ENCODE data around the gene LHFPL2.

Gene LHFPL2

DNA sequence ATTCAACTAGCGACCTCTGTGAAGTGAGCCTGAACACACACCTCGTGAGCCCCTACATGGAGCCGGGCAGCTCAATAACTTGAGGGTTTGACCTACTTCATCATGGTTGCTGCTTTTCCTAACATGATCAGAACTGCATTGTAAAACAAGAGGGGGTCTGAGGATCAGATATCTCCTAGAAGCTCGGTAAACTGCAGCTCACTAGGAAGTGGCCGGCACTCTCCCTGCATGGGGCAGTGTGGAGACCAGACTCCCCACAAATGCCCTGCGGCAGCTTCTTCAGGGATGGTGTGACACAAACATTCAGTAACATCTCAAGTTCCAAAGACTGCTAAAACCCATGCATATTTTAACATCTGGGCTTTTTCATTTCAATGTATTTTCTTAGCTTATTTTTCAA is 18.5 kb downstream of the LHFPL2 start:
- TF ChIP-seq SIN3A (IDR thresholded peaks at IDR 0.05; ENCODE audit: borderline replicate concordance, insufficient read depth, low read length) (no peak), TAF1 (IDR thresholded peaks at IDR 0.05; ENCODE audit: borderline replicate concordance, insufficient read depth, low read length) (no peak), FOXP2 (optimal IDR thresholded peaks at IDR 0.05; ENCODE audit: borderline replicate concordance, extremely low read depth, extremely low read length, insufficient read depth) (no peak), POLR2AphosphoS5 (IDR thresholded peaks at IDR 0.05; ENCODE audit: low read depth, low read length) (no peak)
- TF ChIP-seq, protein P1, sequence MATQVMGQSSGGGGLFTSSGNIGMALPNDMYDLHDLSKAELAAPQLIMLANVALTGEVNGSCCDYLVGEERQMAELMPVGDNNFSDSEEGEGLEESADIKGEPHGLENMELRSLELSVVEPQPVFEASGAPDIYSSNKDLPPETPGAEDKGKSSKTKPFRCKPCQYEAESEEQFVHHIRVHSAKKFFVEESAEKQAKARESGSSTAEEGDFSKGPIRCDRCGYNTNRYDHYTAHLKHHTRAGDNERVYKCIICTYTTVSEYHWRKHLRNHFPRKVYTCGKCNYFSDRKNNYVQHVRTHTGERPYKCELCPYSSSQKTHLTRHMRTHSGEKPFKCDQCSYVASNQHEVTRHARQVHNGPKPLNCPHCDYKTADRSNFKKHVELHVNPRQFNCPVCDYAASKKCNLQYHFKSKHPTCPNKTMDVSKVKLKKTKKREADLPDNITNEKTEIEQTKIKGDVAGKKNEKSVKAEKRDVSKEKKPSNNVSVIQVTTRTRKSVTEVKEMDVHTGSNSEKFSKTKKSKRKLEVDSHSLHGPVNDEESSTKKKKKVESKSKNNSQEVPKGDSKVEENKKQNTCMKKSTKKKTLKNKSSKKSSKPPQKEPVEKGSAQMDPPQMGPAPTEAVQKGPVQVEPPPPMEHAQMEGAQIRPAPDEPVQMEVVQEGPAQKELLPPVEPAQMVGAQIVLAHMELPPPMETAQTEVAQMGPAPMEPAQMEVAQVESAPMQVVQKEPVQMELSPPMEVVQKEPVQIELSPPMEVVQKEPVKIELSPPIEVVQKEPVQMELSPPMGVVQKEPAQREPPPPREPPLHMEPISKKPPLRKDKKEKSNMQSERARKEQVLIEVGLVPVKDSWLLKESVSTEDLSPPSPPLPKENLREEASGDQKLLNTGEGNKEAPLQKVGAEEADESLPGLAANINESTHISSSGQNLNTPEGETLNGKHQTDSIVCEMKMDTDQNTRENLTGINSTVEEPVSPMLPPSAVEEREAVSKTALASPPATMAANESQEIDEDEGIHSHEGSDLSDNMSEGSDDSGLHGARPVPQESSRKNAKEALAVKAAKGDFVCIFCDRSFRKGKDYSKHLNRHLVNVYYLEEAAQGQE (IDR thresholded peaks at IDR 0.05; ENCODE audit: insufficient read depth in 1 of 2, low read depth in 2 of 2, low read length in 2 of 2), result no peak

DNA sequence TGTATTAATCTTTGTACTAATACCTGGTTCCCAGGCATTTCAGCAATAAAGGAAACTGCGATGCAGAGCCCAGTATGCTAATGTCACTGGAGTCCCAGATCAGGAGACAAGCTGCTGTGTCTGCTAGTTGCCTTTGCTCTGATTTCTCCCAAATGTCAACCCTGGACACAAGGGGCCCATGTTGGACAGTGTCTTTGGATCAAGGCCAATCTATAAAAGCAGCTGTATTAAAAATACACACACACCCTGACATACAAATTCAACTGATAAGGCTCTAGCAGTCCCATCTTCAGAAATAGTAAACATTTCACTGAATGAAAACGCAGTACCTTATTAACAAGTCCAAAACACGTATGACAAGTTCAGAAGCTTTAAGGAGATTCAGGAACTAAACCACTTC is 18.9 kb downstream of the LHFPL2 start:
- no peak for TF ChIP-seq TAF1 (IDR thresholded peaks at IDR 0.05; ENCODE audit: borderline replicate concordance, insufficient read depth, low read length)
- TF ChIP-seq POLR2AphosphoS5 (IDR thresholded peaks at IDR 0.05; ENCODE audit: low read depth, low read length), result no peak
- no peak for TF ChIP-seq FOXP2 (optimal IDR thresholded peaks at IDR 0.05; ENCODE audit: borderline replicate concordance, extremely low read depth, extremely low read length, insufficient read depth)
- no peak for TF ChIP-seq SIN3A (IDR thresholded peaks at IDR 0.05; ENCODE audit: borderline replicate concordance, insufficient read depth, low read length)
- TF ChIP-seq, protein P1 (IDR thresholded peaks at IDR 0.05; ENCODE audit: insufficient read depth in 1 of 2, low read depth in 2 of 2, low read length in 2 of 2), result no peak

DNA sequence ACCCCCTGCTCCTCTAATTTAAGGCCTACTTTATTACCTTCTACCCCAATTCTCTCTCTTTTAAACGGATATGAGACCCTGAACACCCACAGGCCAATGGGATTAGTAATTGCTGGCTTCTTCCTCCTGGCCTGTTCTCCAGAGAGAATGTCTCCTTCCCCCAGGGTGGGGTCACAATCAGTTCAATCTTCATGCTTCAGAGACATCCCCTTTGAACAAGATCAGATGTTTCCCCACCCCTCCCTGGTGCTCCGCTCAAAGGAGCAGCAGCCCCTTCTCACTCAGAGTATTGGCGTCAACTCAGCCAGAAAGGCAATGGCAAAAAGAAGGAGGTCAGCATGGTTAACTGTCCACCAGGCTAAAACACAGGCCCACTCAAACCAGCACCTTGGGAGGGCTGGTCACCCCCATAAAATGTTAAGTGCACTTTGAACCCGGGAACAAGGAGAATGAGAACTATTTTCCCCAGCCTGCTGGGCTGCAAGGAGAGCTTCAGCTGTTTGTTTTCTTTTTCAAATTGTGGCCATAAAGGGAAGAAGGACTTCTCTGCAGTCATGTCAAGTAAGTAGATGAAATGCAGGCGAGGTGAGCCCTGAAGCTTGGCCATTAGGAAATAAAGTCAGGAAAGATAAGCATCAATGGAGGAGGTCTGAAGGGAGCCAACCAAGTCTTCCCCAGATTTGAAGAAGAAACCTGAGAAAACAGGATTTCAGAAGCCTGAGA is 20.1 kb downstream of the LHFPL2 start:
- TF ChIP-seq SIN3A (IDR thresholded peaks at IDR 0.05; ENCODE audit: borderline replicate concordance, insufficient read depth, low read length) (no peak), FOXP2 (optimal IDR thresholded peaks at IDR 0.05; ENCODE audit: borderline replicate concordance, extremely low read depth, extremely low read length, insufficient read depth) (no peak), TAF1 (IDR thresholded peaks at IDR 0.05; ENCODE audit: borderline replicate concordance, insufficient read depth, low read length) (no peak), POLR2AphosphoS5 (IDR thresholded peaks at IDR 0.05; ENCODE audit: low read depth, low read length) (no peak)
- TF ChIP-seq, protein P1 (IDR thresholded peaks at IDR 0.05; ENCODE audit: insufficient read depth in 1 of 2, low read depth in 2 of 2, low read length in 2 of 2), result no peak

DNA sequence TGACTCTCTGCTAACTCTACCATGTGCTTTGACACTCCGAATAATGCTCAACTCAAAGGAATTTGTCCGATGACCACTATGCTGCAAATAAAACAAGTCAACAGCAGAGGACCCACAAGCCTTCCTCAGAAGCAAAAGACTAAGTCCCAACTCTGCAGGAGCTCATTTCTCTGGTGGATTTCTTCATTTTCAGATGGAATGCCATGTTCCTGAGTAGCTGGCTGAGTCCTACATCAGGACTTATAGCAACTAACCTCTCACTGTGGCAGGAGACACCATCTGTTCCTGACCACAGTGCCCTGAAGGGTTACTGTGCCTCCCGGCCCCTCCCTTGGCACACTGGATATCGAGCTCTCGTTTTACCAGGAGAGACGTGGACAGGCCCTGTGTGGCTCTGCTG is 20.8 kb downstream of the LHFPL2 start:
- TF ChIP-seq SIN3A (IDR thresholded peaks at IDR 0.05; ENCODE audit: borderline replicate concordance, insufficient read depth, low read length), result no peak
- no peak for TF ChIP-seq POLR2AphosphoS5 (IDR thresholded peaks at IDR 0.05; ENCODE audit: low read depth, low read length)
- TF ChIP-seq, protein P1 (IDR thresholded peaks at IDR 0.05; ENCODE audit: insufficient read depth in 1 of 2, low read depth in 2 of 2, low read length in 2 of 2), result no peak
- no peak for TF ChIP-seq TAF1 (IDR thresholded peaks at IDR 0.05; ENCODE audit: borderline replicate concordance, insufficient read depth, low read length)
- no peak for TF ChIP-seq FOXP2 (optimal IDR thresholded peaks at IDR 0.05; ENCODE audit: borderline replicate concordance, extremely low read depth, extremely low read length, insufficient read depth)

Measured in PFSK-1 (cell line).